Measurements from ENCODE around the gene TIGD7. TPM values are rescaled to one million over a fixed set of nuclear protein-coding genes. Genes with fewer than 3 reads are reported as not detected.

The TIGD7 gene
- polyA plus RNA-seq, 1 donor = 10.7 TPM

- H3K36me3 ChIP-seq (ENCODE audit: control insufficient read depth, insufficient read depth, low read length) = no peaks in the 10 kb centered on the region
- peak; percentile 96 to 99 for DNase-seq
- H3K9me3 ChIP-seq (ENCODE audit: control insufficient read depth, low read depth, low read length) = peaks cover 12% of the 10 kb centered on the region
- H3K27me3 ChIP-seq (ENCODE audit: control insufficient read depth, insufficient read depth, low read length) = no peaks in the 10 kb centered on the region
- H3K27ac ChIP-seq (ENCODE audit: low read length) = peak overlapping the region; percentile 81
- H3K4me1 ChIP-seq (ENCODE audit: control insufficient read depth, insufficient read depth, low read length) = peaks cover 6% of the 10 kb centered on the region
- peak overlapping the region; percentile 48 for H3K4me3 ChIP-seq (ENCODE audit: low read length)
- 67% methylated on average over 1 of the region's 77 CpGs for WGBS (ENCODE audit: insufficient coverage, low lambda C conversion rate)
Measured at GRCh38 chr16:3264137-3265036, 40.8 kb downstream of the TIGD7 start.

GRCh38 chr16:3262517-3262916 lies 42.7 kb downstream of the TIGD7 start:
- peaks cover 6% of the 10 kb centered on the region for H3K4me1 ChIP-seq (ENCODE audit: control insufficient read depth, insufficient read depth, low read length)
- no peaks in the 10 kb centered on the region for H3K36me3 ChIP-seq (ENCODE audit: control insufficient read depth, insufficient read depth, low read length)
- no peak for DNase-seq
- H3K27me3 ChIP-seq (ENCODE audit: control insufficient read depth, insufficient read depth, low read length) = peaks cover 7% of the 10 kb centered on the region
- no peak overlapping the region for H3K27ac ChIP-seq (ENCODE audit: low read length)
- H3K9me3 ChIP-seq (ENCODE audit: control insufficient read depth, low read depth, low read length) = peaks cover 12% of the 10 kb centered on the region
- no peak overlapping the region for H3K4me3 ChIP-seq (ENCODE audit: low read length)
- no CpG with 5 or more reads among the region's 4 CpGs for WGBS (ENCODE audit: insufficient coverage, low lambda C conversion rate)

- H3K36me3 ChIP-seq (ENCODE audit: control insufficient read depth, insufficient read depth, low read length) = no peaks in the 10 kb centered on the region
- H3K4me1 ChIP-seq (ENCODE audit: control insufficient read depth, insufficient read depth, low read length) = peaks cover 3% of the 10 kb centered on the region
- no peak overlapping the region for H3K27ac ChIP-seq (ENCODE audit: low read length)
- H3K4me3 ChIP-seq (ENCODE audit: low read length) = no peak overlapping the region
- peaks cover 6% of the 10 kb centered on the region for H3K9me3 ChIP-seq (ENCODE audit: control insufficient read depth, low read depth, low read length)
- WGBS (ENCODE audit: insufficient coverage, low lambda C conversion rate) = no CpG with 5 or more reads among the region's 8 CpGs
- peaks cover 12% of the 10 kb centered on the region for H3K27me3 ChIP-seq (ENCODE audit: control insufficient read depth, insufficient read depth, low read length)
- DNase-seq = no peak
Measured at GRCh38 chr16:3259836-3260235, 45.4 kb downstream of the TIGD7 start.

- DNase-seq = no peak
- Histone ChIP-seq H3K4me1 (ENCODE audit: control insufficient read depth, insufficient read depth, low read length) (no peaks in the 10 kb centered on the region), H3K27me3 (ENCODE audit: control insufficient read depth, insufficient read depth, low read length) (peaks cover 16% of the 10 kb centered on the region), H3K27ac (ENCODE audit: low read length) (no peak overlapping the region), H3K4me3 (ENCODE audit: low read length) (no peak overlapping the region), H3K9me3 (ENCODE audit: control insufficient read depth, low read depth, low read length) (no peaks in the 10 kb centered on the region), H3K36me3 (ENCODE audit: control insufficient read depth, insufficient read depth, low read length) (no peaks in the 10 kb centered on the region)
- WGBS (ENCODE audit: insufficient coverage, low lambda C conversion rate) = no CpG with 5 or more reads among the region's 9 CpGs
Measured at GRCh38 chr16:3256866-3257465, 48.3 kb downstream of the TIGD7 start.

GRCh38 chr16:3256146-3256865 lies 48.9 kb downstream of the TIGD7 start, which contains the start of gene MEFV:
TSS of gene MEFV (minus strand) at chr16:3256633. CDS start at chr16:3256587, 46 bp downstream.
- H3K9me3 ChIP-seq (ENCODE audit: control insufficient read depth, low read depth, low read length) = no peaks in the 10 kb centered on the region
- WGBS (ENCODE audit: insufficient coverage, low lambda C conversion rate) = no CpG with 5 or more reads among the region's 14 CpGs
- no peaks in the 10 kb centered on the region for H3K36me3 ChIP-seq (ENCODE audit: control insufficient read depth, insufficient read depth, low read length)
- no peak for DNase-seq
- no peak within 1 kb of the TSS for H3K4me3 ChIP-seq (ENCODE audit: low read length)
- H3K4me1 ChIP-seq (ENCODE audit: control insufficient read depth, insufficient read depth, low read length) = no peaks in the 10 kb centered on the region
- peaks cover 16% of the 10 kb centered on the region for H3K27me3 ChIP-seq (ENCODE audit: control insufficient read depth, insufficient read depth, low read length)
- no peak within 1 kb of the TSS for H3K27ac ChIP-seq (ENCODE audit: low read length)

GRCh38 chr16:3254309-3254708 lies 50.9 kb downstream of the TIGD7 start:
- H3K36me3 ChIP-seq (ENCODE audit: control insufficient read depth, insufficient read depth, low read length) = no peaks in the 10 kb centered on the region
- H3K27ac ChIP-seq (ENCODE audit: low read length) = no peak overlapping the region
- no peak for DNase-seq
- peaks cover 16% of the 10 kb centered on the region for H3K27me3 ChIP-seq (ENCODE audit: control insufficient read depth, insufficient read depth, low read length)
- WGBS (ENCODE audit: insufficient coverage, low lambda C conversion rate) = no CpG with 5 or more reads among the region's 35 CpGs
- H3K4me1 ChIP-seq (ENCODE audit: control insufficient read depth, insufficient read depth, low read length) = no peaks in the 10 kb centered on the region
- H3K4me3 ChIP-seq (ENCODE audit: low read length) = no peak overlapping the region
- no peaks in the 10 kb centered on the region for H3K9me3 ChIP-seq (ENCODE audit: control insufficient read depth, low read depth, low read length)

- Histone ChIP-seq H3K27ac (ENCODE audit: low read length) (no peak overlapping the region), H3K9me3 (ENCODE audit: control insufficient read depth, low read depth, low read length) (no peaks in the 10 kb centered on the region), H3K27me3 (ENCODE audit: control insufficient read depth, insufficient read depth, low read length) (peaks cover 10% of the 10 kb centered on the region), H3K4me1 (ENCODE audit: control insufficient read depth, insufficient read depth, low read length) (no peaks in the 10 kb centered on the region), H3K4me3 (ENCODE audit: low read length) (no peak overlapping the region), H3K36me3 (ENCODE audit: control insufficient read depth, insufficient read depth, low read length) (no peaks in the 10 kb centered on the region)
- WGBS (ENCODE audit: insufficient coverage, low lambda C conversion rate) = 50% methylated on average over 2 of the region's 4 CpGs
- no peak for DNase-seq
Measured at GRCh38 chr16:3252967-3253366, 52.3 kb downstream of the TIGD7 start.

GRCh38 chr16:3249451-3249850 lies 55.8 kb downstream of the TIGD7 start:
- H3K4me1 ChIP-seq (ENCODE audit: control insufficient read depth, insufficient read depth, low read length) = no peaks in the 10 kb centered on the region
- no peak overlapping the region for H3K4me3 ChIP-seq (ENCODE audit: low read length)
- H3K27me3 ChIP-seq (ENCODE audit: control insufficient read depth, insufficient read depth, low read length) = peaks cover under 1% of the 10 kb centered on the region
- H3K9me3 ChIP-seq (ENCODE audit: control insufficient read depth, low read depth, low read length) = no peaks in the 10 kb centered on the region
- H3K27ac ChIP-seq (ENCODE audit: low read length) = no peak overlapping the region
- WGBS (ENCODE audit: insufficient coverage, low lambda C conversion rate) = no CpG with 5 or more reads among the region's 14 CpGs
- DNase-seq = no peak
- H3K36me3 ChIP-seq (ENCODE audit: control insufficient read depth, insufficient read depth, low read length) = no peaks in the 10 kb centered on the region

- Histone ChIP-seq H3K36me3 (ENCODE audit: control insufficient read depth, insufficient read depth, low read length) (no peaks in the 10 kb centered on the region), H3K9me3 (ENCODE audit: control insufficient read depth, low read depth, low read length) (no peaks in the 10 kb centered on the region), H3K4me3 (ENCODE audit: low read length) (no peak overlapping the region), H3K4me1 (ENCODE audit: control insufficient read depth, insufficient read depth, low read length) (no peaks in the 10 kb centered on the region), H3K27ac (ENCODE audit: low read length) (no peak overlapping the region), H3K27me3 (ENCODE audit: control insufficient read depth, insufficient read depth, low read length) (no peaks in the 10 kb centered on the region)
- no CpG with 5 or more reads among the region's 1 CpG for WGBS (ENCODE audit: insufficient coverage, low lambda C conversion rate)
- no peak for DNase-seq
Measured at GRCh38 chr16:3249020-3249419, 56.2 kb downstream of the TIGD7 start.

Data from large intestine (tissue), 3 donors.